Stimulated activated CD4-positive, alpha-beta T cell treated with anti-CD3 and anti-CD28 coated beads, Interleukin-12 subunit alpha, Interleukin-12 subunit beta, amount 100 ng/mL, for 24 hours (primary cell): Measurements from ENCODE around the gene ELOVL2.

Source experiments
- DNase-seq, 2 experiments: peaks; one replicate each; pipeline ENCODE4 v3.0.0-alpha.2; 2020; ENCODE audit warnings: low read depth in 2 of 2

Gene ELOVL2

DNA sequence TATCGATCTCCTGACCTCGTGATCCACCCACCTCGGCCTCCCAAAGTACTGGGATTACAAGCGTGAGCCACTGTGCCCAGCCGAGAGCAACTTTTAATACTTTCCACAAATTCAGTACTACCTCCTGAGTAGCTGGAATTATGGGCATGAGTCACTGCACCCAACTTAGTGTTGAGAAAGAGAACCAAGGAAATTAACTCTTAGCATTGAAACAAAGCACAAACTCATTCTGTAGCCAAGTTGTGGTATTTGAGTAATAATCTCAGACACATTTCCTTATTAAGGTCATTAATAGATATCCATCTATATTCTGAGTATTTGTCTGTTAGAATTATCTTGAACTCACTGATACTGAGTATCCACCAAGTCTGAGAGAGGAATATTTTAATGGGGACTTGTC lies 14.3 kb upstream of the ELOVL2 start:
- DNase-seq, result no peak

DNA sequence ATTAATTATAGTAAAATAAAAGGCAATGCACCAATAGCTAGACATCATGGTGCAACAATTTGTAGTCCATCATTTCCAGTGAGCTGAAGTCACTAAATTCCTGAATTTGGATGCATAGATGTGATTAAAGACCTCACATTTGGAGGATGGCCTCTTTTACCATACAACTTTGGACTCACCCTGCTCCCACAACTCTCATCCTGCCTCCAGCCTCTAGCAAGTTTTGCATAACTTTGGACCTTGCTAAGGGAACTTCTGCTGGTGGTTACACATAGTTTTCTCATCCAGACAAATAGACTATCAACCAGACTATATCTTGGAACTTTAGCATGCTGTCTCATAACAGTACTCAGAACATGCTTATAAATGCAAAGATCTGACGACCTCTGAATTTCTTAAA lies 12.8 kb upstream of the ELOVL2 start:
- DNase-seq, result no peak

DNA sequence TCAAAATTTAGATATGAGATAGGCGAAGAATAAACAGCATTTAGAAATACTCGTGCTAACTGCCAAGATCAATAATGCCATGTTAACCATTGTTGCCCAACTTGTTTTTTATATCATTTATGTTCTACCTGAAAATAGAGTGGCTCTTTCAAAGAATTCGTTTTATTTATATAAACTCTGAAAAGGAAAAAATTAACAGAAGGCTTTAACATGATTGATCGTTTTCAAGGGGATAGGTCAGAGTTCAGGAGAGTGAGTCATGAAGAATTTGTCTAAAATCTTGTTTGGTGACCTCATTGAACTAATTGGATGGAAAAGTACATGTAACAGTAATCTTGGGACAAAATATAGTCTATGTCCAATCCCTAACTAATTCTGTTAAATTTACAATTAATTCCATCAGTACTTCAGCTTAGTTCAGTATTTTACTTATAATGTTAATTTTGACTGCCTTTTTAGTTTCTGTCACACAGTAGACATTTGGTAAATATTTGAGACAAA lies 11.1 kb upstream of the ELOVL2 start:
- DNase-seq, result no peak

DNA sequence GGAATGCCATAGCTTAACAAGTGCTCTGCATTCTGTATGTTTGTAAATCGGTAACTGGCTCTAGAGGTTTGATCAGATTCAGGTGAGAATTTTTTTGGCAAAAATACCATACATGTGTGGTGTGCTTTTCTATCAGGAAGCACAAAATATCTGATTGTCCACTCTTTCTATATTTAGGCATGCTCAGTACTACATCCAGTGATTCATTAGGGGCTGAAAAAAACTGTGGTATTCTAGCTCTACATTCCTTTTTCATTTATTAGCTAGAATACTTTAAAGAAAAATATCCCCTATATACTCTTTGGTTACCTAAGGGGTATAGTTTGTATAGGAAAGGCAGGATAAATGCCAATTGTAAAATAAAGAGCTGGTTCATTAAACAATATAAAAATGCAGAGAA lies 10.6 kb upstream of the ELOVL2 start:
- DNase-seq, result no peak

DNA sequence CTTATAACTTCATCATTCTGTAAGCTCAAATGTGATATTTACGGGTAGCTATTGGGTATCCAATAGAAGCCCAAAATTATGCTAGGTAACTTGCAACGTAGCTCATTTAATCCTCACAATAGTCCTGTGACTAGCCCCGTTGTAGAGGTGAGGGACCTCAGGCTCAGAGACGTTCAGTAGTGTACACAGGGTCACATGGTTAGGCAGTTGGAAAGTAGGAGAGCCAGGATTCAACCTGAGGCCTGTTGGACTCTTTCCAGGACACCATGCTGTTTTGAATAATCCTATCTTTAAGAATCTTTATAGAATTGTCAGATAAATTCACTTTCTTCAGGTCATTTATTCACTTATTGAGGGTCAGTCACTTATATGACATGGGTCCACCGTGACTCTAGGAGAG lies 9.2 kb upstream of the ELOVL2 start:
- DNase-seq, result no peak

DNA sequence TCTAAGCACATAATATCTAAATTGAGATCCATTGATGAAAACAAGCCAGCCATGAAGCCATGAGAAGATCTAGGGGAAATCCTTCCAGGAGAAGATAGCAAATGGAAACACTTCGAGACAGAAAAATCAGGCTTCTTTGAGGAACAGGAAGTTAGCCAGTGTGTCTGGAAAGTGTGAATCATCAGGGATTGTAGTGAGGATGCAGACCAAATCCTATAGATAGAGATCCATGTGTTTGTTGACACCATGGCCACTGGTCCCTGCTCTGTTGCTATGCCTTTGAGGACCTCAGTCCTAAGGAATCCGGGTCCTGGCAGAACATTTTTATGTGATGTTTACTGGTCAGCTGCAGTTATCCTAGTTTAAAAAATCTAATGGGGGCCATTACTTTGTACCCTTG lies 6.6 kb upstream of the ELOVL2 start:
- no peak for DNase-seq

DNA sequence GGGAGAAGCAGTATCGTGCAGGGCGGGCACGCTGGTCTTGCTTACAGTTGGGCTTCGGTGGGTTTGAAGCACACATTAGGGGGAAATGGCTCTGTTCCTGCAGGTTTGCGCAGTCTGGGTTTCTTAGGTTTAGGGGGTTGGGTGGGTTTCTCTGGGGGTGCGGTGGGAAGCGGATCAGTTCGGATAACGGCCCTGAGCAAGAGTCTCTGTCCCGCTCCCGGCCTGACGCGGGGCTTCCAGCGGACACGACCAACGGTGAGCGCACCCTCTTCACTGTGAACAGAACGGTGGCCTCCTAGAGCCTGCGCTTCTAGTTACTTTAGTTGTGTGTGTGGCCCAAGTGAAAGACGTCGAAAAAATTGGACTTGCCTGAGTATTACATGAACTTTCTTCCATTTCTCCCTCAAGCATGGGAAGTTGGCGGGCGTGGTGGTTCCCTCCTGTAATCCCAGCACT lies 635 bp upstream of the ELOVL2 start:
- DNase-seq, result no peak

DNA sequence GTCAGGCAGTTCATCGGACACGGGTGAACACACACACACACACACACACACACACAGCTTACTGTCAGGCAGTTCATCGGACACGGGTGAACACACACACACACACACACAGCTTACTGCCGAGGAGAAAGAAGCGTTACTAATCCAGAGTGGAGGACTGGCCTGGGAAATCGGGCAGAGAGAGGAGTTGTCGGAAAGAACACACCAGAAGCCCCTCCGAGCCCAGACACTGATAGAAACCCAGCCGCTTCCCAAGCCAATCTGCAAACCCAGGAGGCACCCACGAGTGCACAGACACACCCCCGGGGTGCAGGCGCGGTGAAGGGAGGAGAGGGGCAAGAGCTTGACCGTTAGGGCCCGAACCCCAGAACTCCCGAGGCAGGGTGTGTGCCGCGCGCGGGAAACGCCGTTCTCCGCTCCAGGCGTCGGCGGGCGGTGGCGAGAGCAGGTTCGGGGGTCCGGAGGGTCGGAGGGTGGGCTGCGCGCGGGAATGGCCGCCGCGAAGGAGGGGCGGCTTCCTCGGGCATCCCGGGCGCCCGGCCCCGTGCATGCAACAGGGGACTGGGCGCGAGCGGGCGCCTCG lies 636 bp downstream of the ELOVL2 start:
- no peak for DNase-seq

DNA sequence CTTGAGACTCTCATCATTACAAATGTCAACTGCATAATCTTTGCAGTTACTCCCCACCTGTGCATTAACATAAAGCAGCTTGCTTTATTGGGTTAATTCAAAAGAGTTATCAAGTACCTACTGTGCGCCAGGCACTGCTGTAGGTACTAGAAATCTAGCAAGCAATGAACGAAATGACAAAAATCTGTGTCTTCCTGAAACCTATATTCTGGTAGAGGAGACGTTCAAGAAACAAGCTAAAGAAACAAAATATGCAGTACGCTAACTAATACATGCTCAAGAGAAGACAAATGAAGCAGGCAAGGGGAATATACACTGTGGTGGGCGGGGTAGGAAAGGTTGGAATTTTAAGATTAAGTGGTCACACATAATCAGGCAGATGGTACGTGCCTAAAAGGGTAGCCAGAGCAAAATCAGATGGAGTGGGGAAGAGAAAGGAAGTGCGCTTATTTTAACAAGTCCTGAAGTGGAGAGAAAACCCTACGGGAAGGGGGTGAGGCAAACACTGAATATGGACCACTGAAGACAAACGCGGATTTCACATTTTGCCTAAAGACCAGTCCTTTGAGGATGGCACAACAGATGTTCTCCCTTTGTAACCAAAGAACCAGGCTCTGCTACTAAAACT lies 1.2 kb downstream of the ELOVL2 start:
- no peak for DNase-seq

DNA sequence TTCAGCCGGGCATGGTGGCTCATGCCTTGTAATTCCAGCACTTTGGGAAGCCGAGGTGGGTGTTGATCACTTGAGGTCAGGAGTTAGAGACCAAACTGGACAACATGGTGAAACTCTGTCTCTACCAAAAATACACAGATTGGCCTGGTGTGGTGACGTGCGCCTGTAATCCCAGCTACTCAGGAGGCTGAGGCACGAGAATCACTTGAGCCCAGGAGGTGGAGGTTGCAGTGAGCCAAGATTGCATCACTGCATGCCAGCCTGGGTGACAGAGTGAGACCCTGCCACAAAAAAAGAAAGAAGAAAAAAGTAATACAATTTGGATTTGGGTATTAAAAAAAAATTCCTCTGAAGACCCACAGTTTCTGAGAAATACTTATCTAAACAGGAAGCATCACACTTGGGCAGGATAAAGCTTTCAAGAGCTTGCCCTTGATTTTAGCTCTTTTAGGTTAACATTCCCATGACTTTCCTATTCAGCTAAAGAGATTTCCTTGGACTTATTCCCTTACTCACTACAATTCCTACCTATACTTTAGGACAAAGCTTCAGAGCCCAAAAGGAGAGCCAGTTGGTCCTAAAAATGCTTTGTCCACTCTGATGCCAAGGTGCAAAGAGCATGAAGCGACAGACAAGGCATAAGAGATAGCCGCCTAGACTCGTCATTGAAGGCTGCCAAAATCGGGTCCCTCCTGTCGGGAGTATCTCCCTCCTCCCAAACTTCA lies 1.9 kb downstream of the ELOVL2 start:
- no peak for DNase-seq

DNA sequence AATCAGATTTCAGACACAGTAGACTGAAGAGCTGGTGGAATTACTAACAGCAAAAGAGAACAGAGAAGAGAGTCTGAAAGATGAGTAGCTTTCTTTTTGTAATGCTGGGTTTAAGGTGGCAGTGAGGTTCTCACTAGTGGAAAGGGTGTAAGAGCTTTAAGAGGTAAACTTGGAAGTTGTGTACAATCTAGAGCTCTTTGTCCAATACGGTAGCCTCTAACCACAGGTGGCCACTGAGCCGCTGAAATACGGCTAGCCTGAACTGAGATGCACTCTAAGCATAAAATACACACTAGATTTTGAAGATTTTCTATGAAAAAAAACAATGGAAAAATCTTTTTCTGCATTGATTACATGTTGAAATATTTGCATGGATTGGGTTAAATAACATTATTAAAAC lies 4.0 kb downstream of the ELOVL2 start:
- DNase-seq, result no peak

DNA sequence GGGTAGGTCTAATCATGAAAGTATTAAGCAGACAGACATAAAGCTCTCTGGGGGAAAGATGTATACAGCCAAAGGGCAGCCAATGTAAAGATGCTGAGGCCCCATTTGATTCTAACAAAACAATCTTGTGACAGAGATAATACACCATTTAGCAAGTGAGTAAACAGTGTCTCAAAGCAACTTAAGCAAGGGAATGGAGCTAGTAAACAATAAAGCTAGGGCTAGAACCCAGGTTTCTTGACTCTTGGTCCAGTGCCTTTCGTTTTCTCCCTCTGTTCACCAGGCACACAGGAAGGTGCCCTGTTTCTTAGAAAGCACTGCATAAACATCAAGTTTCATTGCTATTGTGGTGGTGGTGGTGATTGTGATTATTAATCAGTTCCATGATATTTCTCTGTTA lies 5.1 kb downstream of the ELOVL2 start:
- no peak for DNase-seq

DNA sequence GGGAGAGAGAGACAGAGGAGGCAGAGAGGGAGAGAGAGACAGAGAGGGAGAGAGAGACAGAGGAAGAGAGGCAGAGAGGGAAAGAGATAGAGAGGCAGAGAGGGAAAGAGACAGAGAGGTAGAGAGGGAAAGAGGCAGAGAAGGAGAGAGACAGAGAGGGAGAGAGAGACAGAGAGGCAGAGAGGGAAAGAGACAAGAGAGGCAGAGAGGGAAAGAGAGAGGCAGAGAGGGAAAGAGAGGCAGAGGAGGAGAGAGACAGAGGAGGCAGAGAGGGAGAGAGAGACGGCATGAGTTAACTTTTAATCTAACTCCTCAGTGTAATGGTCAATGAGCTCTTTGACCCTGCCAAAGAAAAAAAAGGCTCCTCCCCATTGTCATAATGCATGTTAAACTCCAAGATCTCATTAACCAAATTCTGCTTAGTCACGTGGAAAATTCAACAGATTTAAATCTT lies 7.1 kb downstream of the ELOVL2 start:
- no peak for DNase-seq

DNA sequence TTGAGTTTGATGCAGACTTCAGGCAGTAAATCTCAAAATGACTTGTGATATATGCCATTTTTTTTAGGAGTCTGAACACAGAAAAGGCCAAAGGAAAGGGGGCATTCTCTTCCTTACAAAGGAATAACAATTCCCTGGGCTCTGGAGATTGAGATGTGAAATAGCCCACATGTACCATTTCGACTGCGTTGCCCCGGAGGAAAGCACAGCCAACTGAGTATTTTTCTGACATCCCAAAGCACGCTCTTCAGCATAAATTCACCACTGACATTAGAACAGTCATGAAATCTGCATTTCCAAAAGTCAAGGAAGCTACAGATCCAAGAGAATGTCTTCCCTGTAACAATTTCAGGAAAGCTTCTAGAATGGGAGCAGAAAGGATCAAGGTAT lies 7.8 kb downstream of the ELOVL2 start:
- DNase-seq, result no peak

DNA sequence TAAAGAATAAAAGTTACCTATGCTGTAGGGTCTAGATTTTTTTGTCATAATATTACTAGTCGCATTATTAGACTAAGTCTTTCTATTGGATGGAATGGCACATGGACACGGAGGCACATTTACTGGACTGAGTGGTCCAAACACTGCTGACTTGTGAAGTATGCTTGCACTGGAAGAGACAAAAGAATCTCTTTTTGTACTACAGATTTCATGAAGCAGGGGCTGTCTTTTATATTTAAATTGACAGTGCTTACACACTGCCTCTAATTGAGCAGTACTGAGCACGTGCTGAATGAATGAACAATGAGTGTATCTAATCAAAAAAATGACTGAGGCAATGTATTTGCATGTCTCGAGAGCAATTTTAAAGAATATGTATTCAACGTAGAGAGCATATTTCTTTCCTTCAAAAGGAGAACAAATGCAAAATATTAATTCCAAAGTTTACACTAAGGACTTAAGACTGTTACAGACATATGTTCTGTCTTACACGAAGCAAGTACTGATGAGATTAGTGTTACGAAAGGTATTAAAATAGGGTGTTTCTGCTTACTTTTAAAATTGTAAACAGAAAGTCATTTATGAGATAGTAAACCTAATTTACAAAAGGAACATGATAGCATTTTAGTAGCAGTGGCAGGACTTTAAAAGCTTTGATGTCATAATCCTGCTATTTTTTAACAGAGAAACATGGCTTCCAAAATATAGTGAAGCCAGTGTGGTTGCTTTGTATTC lies 8.3 kb downstream of the ELOVL2 start:
- DNase-seq, result no peak

DNA sequence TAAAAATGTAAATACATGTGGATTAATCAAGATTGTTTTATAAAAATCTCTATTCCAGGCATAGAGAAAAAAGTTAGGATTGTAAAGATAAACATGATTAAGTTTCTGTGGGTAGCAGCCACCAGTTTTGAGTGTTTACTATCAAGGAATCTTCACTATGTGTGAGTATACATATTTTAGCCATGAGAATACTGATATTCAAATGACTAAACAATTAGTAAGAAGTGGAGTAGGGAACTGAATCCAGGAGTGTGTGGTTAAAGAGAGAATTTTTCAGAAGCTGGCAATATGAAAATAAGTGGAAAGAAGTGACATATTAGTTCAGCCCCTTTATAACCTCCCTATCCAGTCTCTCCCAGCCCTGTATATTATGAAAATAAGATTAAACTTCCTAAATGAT lies 10.3 kb downstream of the ELOVL2 start:
- no peak for DNase-seq

DNA sequence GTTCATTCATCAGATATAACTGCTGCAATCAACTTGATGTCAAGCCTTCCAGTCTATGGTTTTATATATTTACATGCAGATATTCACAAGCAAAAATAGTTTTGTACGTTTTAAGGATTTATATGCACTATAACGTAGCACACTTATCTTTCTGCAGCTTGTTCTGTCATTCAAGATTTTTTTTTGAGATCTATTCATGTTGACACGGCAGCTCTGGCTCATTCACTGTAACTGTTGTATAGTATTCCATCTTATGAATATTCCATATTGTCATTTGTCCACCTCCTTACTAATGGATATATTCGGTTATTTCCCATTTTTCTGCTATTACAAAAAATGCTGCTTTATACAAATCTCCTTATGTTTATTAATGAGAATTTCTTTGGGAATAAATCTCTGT lies 13.2 kb downstream of the ELOVL2 start:
- DNase-seq, result no peak

DNA sequence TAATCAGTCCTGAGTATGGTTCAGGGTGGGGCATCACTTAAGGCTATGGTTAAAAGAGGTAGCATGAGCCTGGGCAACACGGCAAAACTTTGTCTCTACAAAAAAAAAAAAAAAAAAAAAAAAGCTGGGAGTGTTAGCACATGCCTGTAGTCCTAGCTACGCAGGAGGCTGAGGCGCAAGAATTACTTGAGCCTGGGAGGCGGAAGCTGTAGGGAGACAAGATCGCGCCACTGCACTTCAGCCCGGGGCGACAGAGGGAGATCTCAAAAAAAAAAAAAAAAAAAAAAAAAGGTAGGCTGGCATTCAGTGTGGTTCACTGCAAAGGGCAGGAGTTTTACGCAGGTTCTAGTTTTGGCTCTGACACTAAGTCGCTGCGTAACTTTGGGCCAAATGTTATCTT lies 15.1 kb downstream of the ELOVL2 start:
- no peak for DNase-seq

DNA sequence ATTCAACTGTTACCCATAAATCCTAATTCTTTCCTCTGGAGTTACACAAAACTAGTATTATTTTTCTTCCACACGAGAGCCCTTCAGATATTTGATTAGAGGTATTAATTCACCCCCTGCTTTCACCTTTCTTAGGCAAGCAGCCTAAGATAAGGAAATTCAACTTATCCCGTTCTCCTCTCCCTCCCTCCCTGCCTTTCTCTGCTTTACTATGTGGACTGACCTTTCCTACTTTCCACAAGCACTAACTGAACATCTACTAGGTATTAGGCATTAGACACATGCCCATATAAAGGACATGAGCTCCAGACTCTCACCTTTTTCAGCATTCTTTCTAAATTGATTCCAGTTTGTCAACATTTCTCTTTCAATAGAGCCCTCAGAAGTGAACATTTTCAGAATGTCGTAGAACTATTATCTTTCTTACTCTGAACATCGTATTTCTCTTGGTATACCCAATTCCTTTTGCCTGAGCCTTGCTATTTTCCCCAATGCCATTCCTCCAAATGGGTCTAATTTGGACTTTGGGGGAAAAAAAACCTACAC lies 16.5 kb downstream of the ELOVL2 start:
- no peak for DNase-seq

DNA sequence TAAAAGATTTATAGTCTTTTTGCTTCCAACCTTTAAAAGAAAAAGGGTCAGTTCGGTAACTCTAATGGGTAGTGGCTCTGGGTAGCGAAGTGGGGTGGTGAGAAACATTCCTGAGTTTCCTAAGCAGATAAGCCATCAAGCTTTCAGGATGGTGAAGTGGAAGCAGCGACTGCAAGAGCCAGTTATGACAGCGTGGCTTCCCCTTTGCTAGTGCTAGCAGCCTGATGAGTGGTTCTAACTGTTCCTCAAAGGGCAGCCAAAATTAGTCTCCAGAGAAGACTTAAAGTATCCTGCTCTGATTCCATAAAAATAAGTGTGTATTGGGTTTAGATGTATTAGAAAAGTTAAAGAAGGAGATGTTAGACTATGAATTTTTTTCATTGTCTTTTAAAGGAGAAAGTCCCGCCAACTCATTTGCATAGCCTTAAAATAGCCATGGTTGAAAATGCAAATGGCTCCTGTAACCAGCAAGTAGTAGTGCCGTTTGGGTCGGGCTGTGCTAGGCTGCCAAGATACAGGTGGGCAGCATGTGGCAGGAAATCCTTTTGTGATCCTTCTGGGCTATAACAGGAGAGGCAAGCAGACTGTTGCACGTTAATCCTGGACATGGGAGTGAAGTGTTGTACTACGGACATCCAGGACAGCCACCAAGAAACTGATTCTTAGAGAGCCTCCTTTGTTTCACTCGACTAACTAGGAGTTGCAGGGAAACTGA lies 18.0 kb downstream of the ELOVL2 start:
- DNase-seq, result no peak

DNA sequence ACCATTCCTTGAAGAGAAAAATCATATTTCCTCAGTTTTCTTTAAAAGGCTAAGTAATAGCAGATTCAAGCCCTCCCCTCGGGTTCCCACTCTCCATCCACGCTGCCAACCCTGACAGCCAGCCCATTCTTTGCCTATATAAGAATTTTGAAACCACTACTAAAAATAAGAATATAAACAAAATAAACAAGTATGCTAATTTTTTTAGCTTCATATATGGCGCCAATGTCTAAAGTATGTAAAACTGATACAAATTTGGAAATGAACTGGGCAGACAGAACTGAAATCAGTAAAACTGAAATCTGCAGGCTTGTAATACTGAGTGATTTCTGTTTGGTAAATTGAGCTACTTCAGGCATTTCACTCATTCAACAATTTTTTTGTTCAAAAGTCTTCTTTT lies 19.0 kb downstream of the ELOVL2 start:
- DNase-seq, result no peak

DNA sequence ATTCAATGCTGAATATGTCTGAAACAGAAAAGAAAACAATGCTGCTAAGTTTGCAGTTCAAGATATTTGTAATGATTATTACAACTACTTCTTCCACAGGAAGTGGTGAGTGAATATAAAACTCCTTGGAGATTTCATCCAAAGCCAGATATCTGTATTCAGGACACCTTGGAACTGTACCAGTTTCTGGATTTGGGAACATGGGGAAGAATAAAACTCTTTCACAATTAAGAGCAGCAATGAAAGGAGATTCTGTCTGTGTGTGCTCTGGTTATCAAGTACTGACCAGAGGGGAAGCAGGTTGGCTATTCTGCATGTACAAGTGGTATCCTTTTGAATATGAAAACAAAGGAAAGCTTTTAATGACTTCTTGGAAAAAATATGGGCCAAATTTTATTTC lies 21.1 kb downstream of the ELOVL2 start:
- no peak for DNase-seq
